ENCODE measurements around the gene IL1R2. TPM values are rescaled to one million over a fixed set of nuclear protein-coding genes. Genes with fewer than 3 reads are reported as not detected.
A peak's percentile ranks its signal among the peaks of the same experiment; 100 is the strongest.

Gene IL1R2
- total and polyA plus RNA-seq, 2 of the 13 experiments (the other 11 are each of a cell fraction or from before 2014, with no cell fraction given), result 3.6 to 7.3 TPM

- TF ChIP-seq, protein P1, sequence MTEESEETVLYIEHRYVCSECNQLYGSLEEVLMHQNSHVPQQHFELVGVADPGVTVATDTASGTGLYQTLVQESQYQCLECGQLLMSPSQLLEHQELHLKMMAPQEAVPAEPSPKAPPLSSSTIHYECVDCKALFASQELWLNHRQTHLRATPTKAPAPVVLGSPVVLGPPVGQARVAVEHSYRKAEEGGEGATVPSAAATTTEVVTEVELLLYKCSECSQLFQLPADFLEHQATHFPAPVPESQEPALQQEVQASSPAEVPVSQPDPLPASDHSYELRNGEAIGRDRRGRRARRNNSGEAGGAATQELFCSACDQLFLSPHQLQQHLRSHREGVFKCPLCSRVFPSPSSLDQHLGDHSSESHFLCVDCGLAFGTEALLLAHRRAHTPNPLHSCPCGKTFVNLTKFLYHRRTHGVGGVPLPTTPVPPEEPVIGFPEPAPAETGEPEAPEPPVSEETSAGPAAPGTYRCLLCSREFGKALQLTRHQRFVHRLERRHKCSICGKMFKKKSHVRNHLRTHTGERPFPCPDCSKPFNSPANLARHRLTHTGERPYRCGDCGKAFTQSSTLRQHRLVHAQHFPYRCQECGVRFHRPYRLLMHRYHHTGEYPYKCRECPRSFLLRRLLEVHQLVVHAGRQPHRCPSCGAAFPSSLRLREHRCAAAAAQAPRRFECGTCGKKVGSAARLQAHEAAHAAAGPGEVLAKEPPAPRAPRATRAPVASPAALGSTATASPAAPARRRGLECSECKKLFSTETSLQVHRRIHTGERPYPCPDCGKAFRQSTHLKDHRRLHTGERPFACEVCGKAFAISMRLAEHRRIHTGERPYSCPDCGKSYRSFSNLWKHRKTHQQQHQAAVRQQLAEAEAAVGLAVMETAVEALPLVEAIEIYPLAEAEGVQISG (CRISPR knock-in tag; IDR thresholded peaks at IDR 0.05), result no peak
These were observed 38.2 kb downstream of the IL1R2 start (continued) for GRCh38 chr2:102029952-102030351.

DNA sequence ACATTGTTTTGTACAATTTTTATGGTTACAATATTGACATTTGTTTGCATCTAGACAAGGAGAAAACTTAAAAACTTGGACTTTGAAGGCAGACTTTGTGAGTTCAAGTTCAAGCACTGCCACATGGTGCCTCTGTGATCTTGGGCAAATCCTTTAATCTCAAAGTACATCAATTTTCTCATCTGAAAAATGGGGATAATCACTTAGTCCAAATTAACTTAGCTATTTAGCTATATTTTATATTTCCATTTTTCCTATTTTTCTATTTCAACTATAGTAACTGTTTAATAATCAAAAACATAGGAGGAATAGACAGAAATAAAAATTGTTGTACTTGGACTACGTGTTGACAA is 38.7 kb downstream of the IL1R2 start:
- Histone ChIP-seq H3K4me3 (replicated peaks in 1 of 3; ENCODE audit: insufficient read depth in 1 of 3, low read depth in 2 of 3, low read length in 3 of 3) (peak overlapping the region in 2 of 3 experiments; percentile 47 to 67; a peak in 3 of 6 replicates), H3K27me3 (ENCODE audit: control insufficient read depth in 1 of 2, insufficient read depth in 2 of 2, low read length in 2 of 2) (no peaks in the 10 kb centered on the region), H4K20me1 (ENCODE audit: insufficient read depth, low read length) (no peaks in the 10 kb centered on the region), H3K36me3 (replicated peaks in 1 of 2; ENCODE audit: control insufficient read depth in 1 of 2, insufficient read depth in 2 of 2, low read length in 2 of 2) (no peaks in the 10 kb centered on the region), H3K27ac (ENCODE audit: extremely low read length, insufficient read depth, low read length) (peak overlapping the region; percentile 84), H3K9me3 (ENCODE audit: low read length) (no peaks in the 10 kb centered on the region), H2AFZ (ENCODE audit: low read length) (no peak overlapping the region), H3K79me2 (ENCODE audit: insufficient read depth, low read length) (no peaks in the 10 kb centered on the region), H3K4me1 (ENCODE audit: insufficient read depth, low read length) (peaks cover 99% of the 10 kb centered on the region), H3K4me2 (ENCODE audit: low read depth, low read length) (peak overlapping the region; percentile 85), H3K9ac (ENCODE audit: insufficient read depth, low read depth, low read length) (peak overlapping the region; percentile 73; the same call in 1 of the 2 replicates)
- no peak for ATAC-seq
- no TSS peak for BruUV-seq (replicated peaks)
- no peak for DNase-seq (ENCODE audit: low spot score)
- ChIA-PET POLR2A (interaction anchor here (1.2 to 2.5 kb wide), 2 partner anchors 34 to 125 kb away, joined by 4 to 17 read pairs; no protein-coding TSS in a partner anchor), CTCF (ENCODE audit: low intra/inter-chr PET ratio, low total read pairs) (interaction anchor here (1.2 kb wide), 1 partner anchor 126 kb away, joined by 3 read pairs; no protein-coding TSS in a partner anchor)
- WGBS (ENCODE audit: low lambda C conversion rate), result 3% methylated on average over 1 of the region's 1 CpG
- FAIRE-seq, result no peak
- in situ Hi-C loops (cut with HindIII; ENCODE audit: extremely low pct_ligation_motif_present, low pct_unique_long_range_greater_than_20kb) (no loop called here), intact Hi-C loops (cut with micrococcal nuclease; ENCODE audit: unreplicated experiment) (loop anchor here (2.0 kb wide), 1 partner anchor 76 kb away; no protein-coding TSS in a partner anchor)
- TF ChIP-seq ATF4 (CRISPR knock-in tag; IDR thresholded peaks at IDR 0.05) (no peak), ZNF20 (CRISPR knock-in tag; IDR thresholded peaks at IDR 0.05) (no peak), ZNF614 (CRISPR knock-in tag; IDR thresholded peaks at IDR 0.05; ENCODE audit: borderline replicate concordance) (no peak), ZSCAN31 (CRISPR knock-in tag; IDR thresholded peaks at IDR 0.05; ENCODE audit: low read depth) (no peak), CHD4 (IDR thresholded peaks at IDR 0.05; ENCODE audit: borderline replicate concordance, low read length) (peak; percentile 98), ZNF784 (CRISPR knock-in tag; IDR thresholded peaks at IDR 0.05; ENCODE audit: borderline replicate concordance) (no peak), ADNP (CRISPR knock-in tag; IDR thresholded peaks at IDR 0.05) (peak; percentile 18; the same call in 1 of the 2 replicates), MEIS2 (CRISPR knock-in tag; IDR thresholded peaks at IDR 0.05) (no peak), ZKSCAN8 (CRISPR knock-in tag; IDR thresholded peaks at IDR 0.05; ENCODE audit: borderline replicate concordance) (no peak), NCOR1 (IDR thresholded peaks at IDR 0.05; ENCODE audit: borderline replicate concordance, low read length) (peak; percentile 86; the same call in 1 of the 2 replicates), SP5 (CRISPR knock-in tag; IDR thresholded peaks at IDR 0.05; ENCODE audit: borderline replicate concordance, low read depth) (no peak), PCBP1 (IDR thresholded peaks at IDR 0.05; ENCODE audit: borderline replicate concordance, low read depth, low read length) (no peak)
- TF ChIP-seq, protein P2, sequence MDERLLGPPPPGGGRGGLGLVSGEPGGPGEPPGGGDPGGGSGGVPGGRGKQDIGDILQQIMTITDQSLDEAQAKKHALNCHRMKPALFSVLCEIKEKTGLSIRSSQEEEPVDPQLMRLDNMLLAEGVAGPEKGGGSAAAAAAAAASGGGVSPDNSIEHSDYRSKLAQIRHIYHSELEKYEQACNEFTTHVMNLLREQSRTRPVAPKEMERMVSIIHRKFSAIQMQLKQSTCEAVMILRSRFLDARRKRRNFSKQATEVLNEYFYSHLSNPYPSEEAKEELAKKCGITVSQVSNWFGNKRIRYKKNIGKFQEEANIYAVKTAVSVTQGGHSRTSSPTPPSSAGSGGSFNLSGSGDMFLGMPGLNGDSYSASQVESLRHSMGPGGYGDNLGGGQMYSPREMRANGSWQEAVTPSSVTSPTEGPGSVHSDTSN (CRISPR knock-in tag; IDR thresholded peaks at IDR 0.05), result no peak
- TF ChIP-seq, protein P3, sequence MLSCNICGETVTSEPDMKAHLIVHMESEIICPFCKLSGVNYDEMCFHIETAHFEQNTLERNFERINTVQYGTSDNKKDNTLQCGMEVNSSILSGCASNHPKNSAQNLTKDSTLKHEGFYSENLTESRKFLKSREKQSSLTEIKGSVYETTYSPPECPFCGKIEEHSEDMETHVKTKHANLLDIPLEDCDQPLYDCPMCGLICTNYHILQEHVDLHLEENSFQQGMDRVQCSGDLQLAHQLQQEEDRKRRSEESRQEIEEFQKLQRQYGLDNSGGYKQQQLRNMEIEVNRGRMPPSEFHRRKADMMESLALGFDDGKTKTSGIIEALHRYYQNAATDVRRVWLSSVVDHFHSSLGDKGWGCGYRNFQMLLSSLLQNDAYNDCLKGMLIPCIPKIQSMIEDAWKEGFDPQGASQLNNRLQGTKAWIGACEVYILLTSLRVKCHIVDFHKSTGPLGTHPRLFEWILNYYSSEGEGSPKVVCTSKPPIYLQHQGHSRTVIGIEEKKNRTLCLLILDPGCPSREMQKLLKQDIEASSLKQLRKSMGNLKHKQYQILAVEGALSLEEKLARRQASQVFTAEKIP (CRISPR knock-in tag; IDR thresholded peaks at IDR 0.05; ENCODE audit: borderline replicate concordance), result no peak
